Coronary artery (tissue), 2 donors: ENCODE results near the gene SLC6A7.

ENCODE experiments used
- DNase-seq: peaks from one replicate; pipeline ENCODE4 v3.0.0-alpha.2; 2017; ENCODE audit warnings: low spot score
- H3K27ac ChIP-seq, 2 donors: fragments of 200-600 bp; sonication (generic); one replicate each; pipeline ENCODE4 v1.5.1; 2016 to 2019
- H3K4me3 ChIP-seq: fragments of 200-600 bp; sonication (generic); 2 replicates; pipeline ENCODE4 v1.5.1; 2016; ENCODE audit warnings: mild to moderate bottlenecking, moderate library complexity
- TF ChIP-seq, protein P1 (sequence below): fragments of 200-600 bp; sonication (generic); IDR thresholded peaks from one replicate; pipeline ENCODE4 v1.5.1; 2019; ENCODE audit warnings: antibody characterized with exemption

The SLC6A7 gene

DNA sequence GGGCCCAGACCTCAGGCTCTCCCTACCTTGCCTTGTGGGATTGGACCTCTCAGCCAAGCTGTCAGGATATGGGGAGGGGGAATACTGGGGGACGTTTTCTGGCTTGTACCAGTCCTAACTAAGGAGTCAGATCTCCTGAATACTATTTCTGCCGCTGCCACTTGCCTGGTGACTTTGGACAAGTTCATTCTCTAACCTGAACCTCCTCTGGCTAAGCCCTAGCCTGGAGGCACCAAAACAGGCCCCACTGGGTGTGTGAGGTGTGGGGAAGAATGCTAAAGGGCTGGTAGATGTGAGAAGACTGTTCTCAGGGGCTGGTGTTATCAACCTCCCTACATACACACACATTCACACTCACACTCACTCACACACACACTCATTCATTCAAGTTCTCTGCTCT, 1.1 kb downstream of the SLC6A7 start:
- TF ChIP-seq, protein P1, sequence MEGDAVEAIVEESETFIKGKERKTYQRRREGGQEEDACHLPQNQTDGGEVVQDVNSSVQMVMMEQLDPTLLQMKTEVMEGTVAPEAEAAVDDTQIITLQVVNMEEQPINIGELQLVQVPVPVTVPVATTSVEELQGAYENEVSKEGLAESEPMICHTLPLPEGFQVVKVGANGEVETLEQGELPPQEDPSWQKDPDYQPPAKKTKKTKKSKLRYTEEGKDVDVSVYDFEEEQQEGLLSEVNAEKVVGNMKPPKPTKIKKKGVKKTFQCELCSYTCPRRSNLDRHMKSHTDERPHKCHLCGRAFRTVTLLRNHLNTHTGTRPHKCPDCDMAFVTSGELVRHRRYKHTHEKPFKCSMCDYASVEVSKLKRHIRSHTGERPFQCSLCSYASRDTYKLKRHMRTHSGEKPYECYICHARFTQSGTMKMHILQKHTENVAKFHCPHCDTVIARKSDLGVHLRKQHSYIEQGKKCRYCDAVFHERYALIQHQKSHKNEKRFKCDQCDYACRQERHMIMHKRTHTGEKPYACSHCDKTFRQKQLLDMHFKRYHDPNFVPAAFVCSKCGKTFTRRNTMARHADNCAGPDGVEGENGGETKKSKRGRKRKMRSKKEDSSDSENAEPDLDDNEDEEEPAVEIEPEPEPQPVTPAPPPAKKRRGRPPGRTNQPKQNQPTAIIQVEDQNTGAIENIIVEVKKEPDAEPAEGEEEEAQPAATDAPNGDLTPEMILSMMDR, result no peak
- no peak overlapping the region for H3K4me3 ChIP-seq
- no peak overlapping the region for H3K27ac ChIP-seq
- no peak for DNase-seq

DNA sequence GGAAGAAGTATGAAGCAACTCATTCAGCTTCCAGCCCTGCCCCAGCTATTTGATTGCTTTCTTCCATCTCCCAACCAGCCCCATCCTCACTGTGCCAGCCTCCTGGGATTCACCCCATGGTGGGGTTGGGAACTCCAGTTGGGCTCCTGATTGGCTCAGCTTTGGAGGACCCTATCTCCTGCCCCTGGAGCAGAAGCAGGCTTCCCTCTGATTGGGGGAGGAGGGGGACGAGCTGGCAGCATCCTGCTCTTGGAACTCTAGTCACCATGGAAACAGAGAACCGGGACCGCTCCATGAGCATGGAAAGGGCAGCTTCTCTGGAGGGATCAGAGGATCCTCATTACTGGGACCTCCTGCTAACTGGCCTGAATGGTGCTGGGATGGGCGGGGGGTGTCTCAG, 2.6 kb downstream of the SLC6A7 start:
- Histone ChIP-seq H3K4me3 (no peak overlapping the region), H3K27ac (no peak overlapping the region)
- DNase-seq, result no peak
- TF ChIP-seq, protein P1, result no peak

DNA sequence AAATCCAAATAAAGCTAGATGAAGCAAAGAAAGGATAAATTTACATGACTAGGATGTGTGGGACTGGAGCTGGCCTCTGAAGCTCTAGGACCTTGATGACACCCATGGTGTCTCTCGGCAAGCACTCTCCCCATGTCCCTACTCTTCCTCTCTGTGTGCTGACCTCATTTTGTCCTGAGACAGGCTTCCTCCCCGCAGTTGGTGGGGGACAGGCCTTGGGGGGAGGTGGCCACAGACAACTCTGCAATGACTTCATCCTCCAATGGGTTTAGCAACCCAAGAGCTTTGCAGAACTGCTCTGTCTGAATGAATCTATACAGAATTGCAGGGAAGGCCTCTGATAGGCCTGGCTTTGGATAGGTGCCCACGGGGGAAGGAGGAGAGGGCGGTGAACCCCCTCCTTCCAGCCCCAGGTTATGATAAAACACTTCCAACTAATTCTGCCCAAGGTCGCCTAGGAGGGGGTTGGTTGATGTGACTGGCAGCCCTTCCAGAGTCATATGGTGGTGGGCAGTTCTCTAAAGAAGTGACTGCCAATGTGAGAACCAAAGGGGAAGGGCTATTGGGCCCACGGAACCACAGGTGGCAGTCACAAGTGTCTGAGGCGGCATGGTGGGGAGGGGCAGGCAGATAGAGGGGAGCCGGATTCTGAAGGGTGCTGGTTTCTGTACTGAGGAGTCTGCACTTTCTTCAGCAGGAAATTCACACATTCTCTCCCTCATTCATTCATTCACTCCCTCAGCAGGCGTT, 6.0 kb downstream of the SLC6A7 start:
- H3K4me3 ChIP-seq, result no peak overlapping the region
- TF ChIP-seq, protein P1, result no peak
- no peak overlapping the region for H3K27ac ChIP-seq
- DNase-seq, result no peak

DNA sequence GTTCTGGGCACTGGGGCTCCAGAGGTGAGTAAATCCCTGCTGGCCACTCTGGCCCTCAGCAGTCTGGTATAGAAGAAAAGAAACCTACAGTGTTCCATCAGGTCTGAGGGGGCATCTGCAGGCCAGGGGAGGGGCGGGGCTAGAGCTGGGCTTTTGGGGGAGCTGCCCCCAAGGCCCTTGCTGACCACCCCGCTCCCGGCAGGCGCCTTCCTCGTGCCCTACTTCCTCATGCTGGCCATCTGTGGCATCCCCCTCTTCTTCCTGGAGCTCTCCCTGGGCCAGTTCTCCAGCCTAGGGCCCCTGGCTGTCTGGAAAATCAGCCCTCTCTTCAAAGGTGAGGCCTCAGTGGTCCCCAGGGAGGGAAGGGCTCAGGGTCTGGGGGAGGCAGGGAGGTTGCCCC, 6.7 kb downstream of the SLC6A7 start:
- no peak for DNase-seq
- TF ChIP-seq, protein P1, result no peak
- Histone ChIP-seq H3K27ac (no peak overlapping the region), H3K4me3 (no peak overlapping the region)

DNA sequence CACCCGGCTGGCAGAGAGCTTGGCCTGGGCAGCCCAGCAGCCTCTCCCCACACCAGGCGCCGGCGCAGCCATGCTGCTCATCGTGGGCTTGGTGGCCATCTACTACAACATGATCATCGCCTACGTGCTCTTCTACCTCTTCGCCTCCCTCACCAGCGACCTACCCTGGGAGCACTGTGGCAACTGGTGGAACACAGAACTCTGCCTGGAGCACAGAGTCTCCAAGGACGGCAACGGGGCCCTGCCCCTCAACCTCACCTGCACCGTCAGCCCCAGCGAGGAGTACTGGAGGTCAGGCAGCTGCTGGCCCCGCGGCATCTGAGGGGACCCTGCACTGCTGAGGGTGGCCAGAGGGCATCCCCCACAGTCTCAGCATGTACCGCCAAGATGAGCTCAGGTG, 7.1 kb downstream of the SLC6A7 start:
- DNase-seq, result no peak
- Histone ChIP-seq H3K27ac (no peak overlapping the region), H3K4me3 (no peak overlapping the region)
- TF ChIP-seq, protein P1, result no peak

DNA sequence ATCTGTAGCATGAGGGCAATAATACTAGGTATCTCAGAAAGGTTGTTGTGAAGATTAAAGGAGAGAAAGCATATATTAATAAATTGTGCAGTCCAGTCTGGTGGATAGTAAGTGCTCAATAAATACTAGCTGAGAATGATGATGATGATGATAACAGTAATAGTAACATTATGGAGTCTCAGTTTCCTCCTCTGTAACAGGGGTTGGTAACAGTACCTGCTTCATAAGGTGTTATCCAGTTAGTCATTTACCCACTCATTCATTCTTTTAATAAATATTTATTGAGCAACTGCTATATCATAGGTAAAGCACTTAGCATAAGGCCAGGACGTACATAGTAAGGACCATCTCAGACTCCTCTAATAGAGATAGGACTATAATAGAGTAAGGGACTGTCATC, 7.6 kb downstream of the SLC6A7 start:
- Histone ChIP-seq H3K27ac (no peak overlapping the region), H3K4me3 (no peak overlapping the region)
- no peak for DNase-seq
- TF ChIP-seq, protein P1, result no peak

DNA sequence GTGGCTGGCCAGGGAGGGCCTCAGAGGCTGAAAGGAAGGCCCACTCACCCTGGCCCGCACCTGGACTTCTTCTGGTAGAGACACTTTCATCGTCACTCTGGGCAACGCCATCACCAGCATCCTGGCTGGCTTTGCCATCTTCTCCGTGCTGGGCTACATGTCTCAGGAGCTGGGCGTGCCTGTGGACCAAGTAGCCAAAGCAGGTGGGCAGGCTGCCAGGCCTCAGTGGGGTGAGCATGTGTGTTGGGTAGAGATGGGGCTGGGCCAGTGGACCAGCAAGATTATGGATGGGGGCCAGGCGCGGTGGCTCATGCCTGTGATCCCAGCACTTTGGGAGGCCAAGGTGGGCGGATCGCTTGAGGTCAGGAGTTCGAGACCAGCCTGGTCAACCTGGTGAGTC, 12.6 kb downstream of the SLC6A7 start:
- H3K4me3 ChIP-seq, result no peak overlapping the region
- H3K27ac ChIP-seq, result no peak overlapping the region
- TF ChIP-seq, protein P1, result no peak
- no peak for DNase-seq
